ENCODE measurements around the gene IL32. TPM values are rescaled to one million over a fixed set of nuclear protein-coding genes. Genes with fewer than 3 reads are reported as not detected.

Gene IL32
- total and polyA plus RNA-seq, 9 of the 15 experiments (the other 6 are each of a cell fraction or from before 2014, with no cell fraction given), result 0.21 to 2.2 (median 0.37) TPM; not detected in 3

- TF ChIP-seq ATF3 (IDR thresholded peaks at IDR 0.05) (peak; percentile 74), ATF3 (CRISPR knock-in tag; conservative IDR thresholded peaks at IDR 0.05) (no peak), KDM1A (IDR thresholded peaks at IDR 0.05) (no peak)
Observed at GRCh38 chr16:3065069-3065741, at the start of gene IL32 (continued).

- Histone ChIP-seq H3K4me2 (ENCODE audit: insufficient read depth, low read length) (peak overlapping the region; percentile 42), H3K27ac (ENCODE audit: extremely low read depth, low read depth, low read length) (peak overlapping the region; percentile 41), H3K4me3 (no peak overlapping the region), H3K79me2 (ENCODE audit: control insufficient read depth, insufficient read depth, low read length) (peaks cover 8% of the 10 kb centered on the region), H4K20me1 (replicated peaks; ENCODE audit: control insufficient read depth, insufficient read depth, low read length) (0 out of 2 replicates have a peak, but pooled peaks cover 4% of the 10 kb centered on the region), H3K27me3 (ENCODE audit: control insufficient read depth in 2 of 2, insufficient read depth in 2 of 2, low read length in 2 of 2) (no peaks in the 10 kb centered on the region), H3K9me3 (replicated peaks; ENCODE audit: control insufficient read depth, insufficient read depth, low read depth, low read length) (no peaks in the 10 kb centered on the region), H2AFZ (ENCODE audit: low read depth, low read length) (peak overlapping the region; percentile 41; the same call in 1 of the 2 replicates), H3K36me3 (ENCODE audit: control insufficient read depth, insufficient read depth, low read length) (no peaks in the 10 kb centered on the region), H3K9me1 (ENCODE audit: control insufficient read depth, insufficient read depth, low read length) (peaks cover 3% of the 10 kb centered on the region), H3K4me1 (replicated peaks in 1 of 2; ENCODE audit: control insufficient read depth in 2 of 2, insufficient read depth in 2 of 2, low read length in 2 of 2) (peaks cover 23 to 87% of the 10 kb centered on the region in 2 experiments), H3K9ac (ENCODE audit: insufficient read depth in 1 of 2, low read depth in 2 of 2, low read length in 2 of 2) (peak overlapping the region; percentile 5 to 87; a peak in 2 of 4 replicates)
- ATAC-seq (peak; percentile 32), DNase-seq (ENCODE audit: extremely low read depth in 1 of 4, low spot score in 3 of 4) (peak; percentile 37 to 79 (median 54)), FAIRE-seq (peak; percentile 90)
- BruUV-seq (replicated peaks), result no TSS peak
- POLR2A ChIA-PET, result interaction anchor here (0.6 to 0.9 kb wide), 2 partner anchors 9 to 22 kb away, joined by 3 read pairs; no protein-coding TSS in a partner anchor
- in situ Hi-C loops (cut with MboI) (no loop called here), intact Hi-C loops (cut with micrococcal nuclease) (no loop called here)
- CTCF ChIA-PET (ENCODE audit: low intra/inter-chr PET ratio), result no interaction called here
- 48% methylated on average over 13 of the region's 13 CpGs for WGBS (ENCODE audit: insufficient coverage, low coverage, missing lambda C conversion rate)
- TF ChIP-seq ZNF253 (CRISPR knock-in tag; conservative IDR thresholded peaks at IDR 0.05) (no peak), ETS2 (tag; IDR thresholded peaks at IDR 0.05; ENCODE audit: borderline replicate concordance, poor library complexity, severe bottlenecking) (no peak), CREB3 (tag; conservative IDR thresholded peaks at IDR 0.05; ENCODE audit: low read depth) (0 out of 2 replicates have a peak, but pooled peaks have one; percentile 47), PKNOX1 (IDR thresholded peaks at IDR 0.05) (peak; percentile 75), COPS2 (conservative IDR thresholded peaks at IDR 0.05) (no peak), HMG20A (CRISPR knock-in tag; conservative IDR thresholded peaks at IDR 0.05) (no peak), CBFA2T3 (IDR thresholded peaks at IDR 0.05) (peak; percentile 60), CHD1 (IDR thresholded peaks at IDR 0.05; ENCODE audit: low read length) (no peak), CTBP1 (IDR thresholded peaks at IDR 0.05; ENCODE audit: borderline replicate concordance) (peak; percentile 58; the same call in 1 of the 2 replicates), PHB2 (IDR thresholded peaks at IDR 0.05; ENCODE audit: low read depth) (no peak), ZNF124 (CRISPR knock-in tag; IDR thresholded peaks at IDR 0.05) (no peak), FOXA3 (CRISPR knock-in tag; conservative IDR thresholded peaks at IDR 0.05 in 1 of 2, IDR thresholded peaks at IDR 0.05 in 1 of 2) (no peak), KDM1A (IDR thresholded peaks at IDR 0.05) (peak in 1 of 2 experiments; percentile 25; a peak in 1 of 4 replicates), HDAC8 (tag; IDR thresholded peaks at IDR 0.05) (no peak)
Observed at GRCh38 chr16:3015865-3016521, 49.4 kb upstream of the IL32 start.
